ENCODE measurements around the gene ZNF782. TPM values are rescaled to one million over a fixed set of nuclear protein-coding genes. Genes with fewer than 3 reads are reported as not detected.

The ZNF782 gene
- total RNA-seq, 1 experiment from 2014 or later = 11.5 TPM

DNA sequence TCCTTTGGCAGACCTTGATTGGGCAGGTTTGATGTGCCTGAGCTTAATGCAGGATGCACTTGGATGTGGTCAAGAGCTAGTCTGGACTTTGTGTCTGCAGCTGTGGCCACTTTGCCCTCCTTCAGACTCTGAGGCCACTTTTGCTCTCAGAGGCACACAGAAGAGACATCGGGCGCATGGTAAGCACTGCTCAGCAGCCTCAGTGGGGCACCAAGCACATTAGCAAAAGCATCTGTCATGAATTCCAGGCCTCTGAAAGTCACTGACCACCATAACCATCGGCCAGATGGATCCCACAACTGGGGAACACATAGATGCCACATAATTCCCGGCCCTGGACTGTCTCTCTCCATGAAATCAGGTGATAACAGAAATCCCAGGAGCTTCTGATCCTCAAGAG lies 34.3 kb upstream of the ZNF782 start:
- POLR2A ChIA-PET (ENCODE audit: unreplicated experiment) = no interaction called here

DNA sequence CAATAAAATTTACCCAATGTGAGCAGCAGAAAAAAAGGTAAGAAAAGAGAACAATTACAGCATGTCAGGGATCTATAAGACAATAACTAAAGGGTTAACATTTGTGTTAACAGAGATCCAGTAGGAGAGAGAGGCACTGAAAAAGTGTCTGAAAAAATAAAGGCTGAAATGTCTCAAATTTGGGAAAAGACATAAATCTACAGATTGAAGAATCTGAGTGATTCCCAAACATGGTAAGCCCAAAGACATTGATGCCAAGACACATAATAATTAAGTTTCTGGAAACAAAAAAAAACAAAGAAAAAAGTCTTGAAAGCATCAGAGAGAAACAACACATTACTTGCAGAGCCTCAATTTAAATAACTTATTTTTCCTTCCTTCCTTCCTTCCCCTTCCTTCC lies 31.1 kb upstream of the ZNF782 start:
- BruUV-seq (replicated peaks) = no TSS peak
- Histone ChIP-seq H4K20me1 (ENCODE audit: insufficient read depth) (no peaks in the 10 kb centered on the region), H3K79me2 (ENCODE audit: low read depth) (no peaks in the 10 kb centered on the region), H2AFZ (no peak overlapping the region), H3K36me3 (ENCODE audit: low read depth) (no peaks in the 10 kb centered on the region; the same call in 1 of the 2 replicates), H3K4me1 (replicated peaks; ENCODE audit: insufficient read depth) (peaks cover 30% of the 10 kb centered on the region), H3K4me3 (no peak overlapping the region), H3K27ac (peak overlapping the region; percentile 74), H3K9me3 (ENCODE audit: insufficient read depth, low read depth) (peaks cover 2% of the 10 kb centered on the region; the same call in 1 of the 2 replicates), H3F3A (ENCODE audit: insufficient read depth, low read depth) (peaks cover 23% of the 10 kb centered on the region), H3K4me2 (no peak overlapping the region), H3K27me3 (ENCODE audit: insufficient read depth, low read depth) (no peaks in the 10 kb centered on the region), H3K9me2 (ENCODE audit: insufficient read depth) (no peaks in the 10 kb centered on the region)
- intact Hi-C loops (cut with micrococcal nuclease; ENCODE audit: unreplicated experiment) = no loop called here
- DNase-seq = no peak
- POLR2A ChIA-PET (ENCODE audit: unreplicated experiment) = no interaction called here
- CTCF ChIA-PET = interaction anchor here (2.5 kb wide), 1 partner anchor 28 kb away, joined by 25 read pairs; no protein-coding TSS in a partner anchor
- TF ChIP-seq, protein P1, sequence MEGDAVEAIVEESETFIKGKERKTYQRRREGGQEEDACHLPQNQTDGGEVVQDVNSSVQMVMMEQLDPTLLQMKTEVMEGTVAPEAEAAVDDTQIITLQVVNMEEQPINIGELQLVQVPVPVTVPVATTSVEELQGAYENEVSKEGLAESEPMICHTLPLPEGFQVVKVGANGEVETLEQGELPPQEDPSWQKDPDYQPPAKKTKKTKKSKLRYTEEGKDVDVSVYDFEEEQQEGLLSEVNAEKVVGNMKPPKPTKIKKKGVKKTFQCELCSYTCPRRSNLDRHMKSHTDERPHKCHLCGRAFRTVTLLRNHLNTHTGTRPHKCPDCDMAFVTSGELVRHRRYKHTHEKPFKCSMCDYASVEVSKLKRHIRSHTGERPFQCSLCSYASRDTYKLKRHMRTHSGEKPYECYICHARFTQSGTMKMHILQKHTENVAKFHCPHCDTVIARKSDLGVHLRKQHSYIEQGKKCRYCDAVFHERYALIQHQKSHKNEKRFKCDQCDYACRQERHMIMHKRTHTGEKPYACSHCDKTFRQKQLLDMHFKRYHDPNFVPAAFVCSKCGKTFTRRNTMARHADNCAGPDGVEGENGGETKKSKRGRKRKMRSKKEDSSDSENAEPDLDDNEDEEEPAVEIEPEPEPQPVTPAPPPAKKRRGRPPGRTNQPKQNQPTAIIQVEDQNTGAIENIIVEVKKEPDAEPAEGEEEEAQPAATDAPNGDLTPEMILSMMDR (conservative IDR thresholded peaks at IDR 0.05) = no peak
- no peak for TF ChIP-seq EZH2 (IDR thresholded peaks at IDR 0.05; ENCODE audit: low read depth)

More for the DNA sequence above, 34.3 kb upstream of the ZNF782 start:
- no TSS peak for BruUV-seq (replicated peaks)
- Histone ChIP-seq H3K27me3 (ENCODE audit: insufficient read depth, low read depth) (no peaks in the 10 kb centered on the region), H3F3A (ENCODE audit: insufficient read depth, low read depth) (peaks cover 19% of the 10 kb centered on the region), H4K20me1 (ENCODE audit: insufficient read depth) (no peaks in the 10 kb centered on the region), H3K9me3 (ENCODE audit: insufficient read depth, low read depth) (peaks cover 2% of the 10 kb centered on the region; the same call in 1 of the 2 replicates), H2AFZ (no peak overlapping the region), H3K79me2 (ENCODE audit: low read depth) (no peaks in the 10 kb centered on the region), H3K4me2 (no peak overlapping the region), H3K4me1 (replicated peaks; ENCODE audit: insufficient read depth) (peaks cover 19% of the 10 kb centered on the region), H3K27ac (no peak overlapping the region), H3K9me2 (ENCODE audit: insufficient read depth) (no peaks in the 10 kb centered on the region), H3K36me3 (ENCODE audit: low read depth) (no peaks in the 10 kb centered on the region; the same call in 1 of the 2 replicates), H3K4me3 (no peak overlapping the region)
- CTCF ChIA-PET = no interaction called here
- DNase-seq = no peak
- no peak for TF ChIP-seq EZH2 (IDR thresholded peaks at IDR 0.05; ENCODE audit: low read depth)
- TF ChIP-seq, protein P1 (conservative IDR thresholded peaks at IDR 0.05) = no peak
- intact Hi-C loops (cut with micrococcal nuclease; ENCODE audit: unreplicated experiment) = no loop called here

DNA sequence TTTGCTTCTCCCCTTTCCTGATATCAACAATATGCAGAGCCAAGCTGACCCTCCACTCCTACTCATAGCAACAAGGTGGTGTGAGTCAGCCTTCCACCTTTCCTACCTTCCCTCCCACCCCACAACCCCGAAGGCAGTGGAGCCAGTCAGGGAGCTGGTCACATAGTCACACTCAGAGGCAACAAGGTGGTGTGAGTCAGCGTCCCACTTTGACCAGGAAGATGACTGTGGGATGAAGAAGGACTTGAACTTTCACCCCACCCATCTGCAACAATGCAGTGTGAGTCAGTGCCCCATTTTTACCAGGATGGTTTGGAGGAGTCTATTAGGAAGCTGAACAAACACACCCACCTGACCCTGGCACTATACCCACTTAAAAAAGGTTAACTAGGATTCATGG lies 30.1 kb upstream of the ZNF782 start:
- ChIA-PET POLR2A (ENCODE audit: unreplicated experiment) (interaction anchor here (0.5 to 0.8 kb wide), 7 partner anchors 10 to 749 kb away, joined by 3 to 9 read pairs (median 5); partner anchors contain the start of genes NCBP1 and TSTD2), CTCF (interaction anchor here (0.6 to 2.5 kb wide), 7 partner anchors 9 to 175 kb away, joined by 3 to 25 read pairs (median 4); partner anchors contain the start of gene ZNF782)
- peak; percentile 93 to 98 for DNase-seq
- H3K4me3 ChIP-seq = no peak overlapping the region
- H3K9me3 ChIP-seq (ENCODE audit: insufficient read depth, low read depth) = no peaks in the 10 kb centered on the region; the same call in 1 of the 2 replicates
- TF ChIP-seq EZH2 (IDR thresholded peaks at IDR 0.05; ENCODE audit: low read depth) = no peak
- TF ChIP-seq, protein P1 (conservative IDR thresholded peaks at IDR 0.05) = no peak
- H3K4me1 ChIP-seq (replicated peaks; ENCODE audit: insufficient read depth) = peaks cover 30% of the 10 kb centered on the region
- H3K9me2 ChIP-seq (ENCODE audit: insufficient read depth) = no peaks in the 10 kb centered on the region
- no peaks in the 10 kb centered on the region for H3K79me2 ChIP-seq (ENCODE audit: low read depth)
- no peaks in the 10 kb centered on the region for H4K20me1 ChIP-seq (ENCODE audit: insufficient read depth)
- intact Hi-C loops (cut with micrococcal nuclease; ENCODE audit: unreplicated experiment) = loop anchor here (1.0 kb wide), 2 partner anchors 9 to 26 kb away; no protein-coding TSS in a partner anchor
- H3F3A ChIP-seq (ENCODE audit: insufficient read depth, low read depth) = peaks cover 23% of the 10 kb centered on the region
- peak overlapping the region; percentile 57 for H3K4me2 ChIP-seq
- no peaks in the 10 kb centered on the region; the same call in 1 of the 2 replicates for H3K36me3 ChIP-seq (ENCODE audit: low read depth)
- H3K27ac ChIP-seq = peak overlapping the region; percentile 74
- no TSS peak for BruUV-seq (replicated peaks)
- no peak overlapping the region for H2AFZ ChIP-seq
- no peaks in the 10 kb centered on the region for H3K27me3 ChIP-seq (ENCODE audit: insufficient read depth, low read depth)

Measured in PC-9 (cell line).